GM15510 (cell line): ENCODE measurements around the gene COL1A1.

Experiments used
- POLR2A ChIP-seq: IDR thresholded peaks from 3 replicates; pipeline ENCODE4 v1.6.1; 2011; ENCODE audit warnings: borderline replicate concordance; ENCODE audit not compliant: insufficient read length; ENCODE audit errors: extremely low read depth

The COL1A1 gene

GRCh38 chr17:50175035-50175807 lies 26.2 kb downstream of the COL1A1 start:
- no peak for TF ChIP-seq POLR2A

GRCh38 chr17:50174444-50174843 lies 27.0 kb downstream of the COL1A1 start:
- TF ChIP-seq POLR2A: no peak

- no peak for TF ChIP-seq POLR2A
These were observed 28.0 kb downstream of the COL1A1 start for GRCh38 chr17:50173335-50173941.

GRCh38 chr17:50172936-50173334 lies 28.5 kb downstream of the COL1A1 start:
- TF ChIP-seq POLR2A: no peak

- no peak for TF ChIP-seq POLR2A
These were observed 29.3 kb downstream of the COL1A1 start for GRCh38 chr17:50172130-50172529.

- no peak for TF ChIP-seq POLR2A
These were observed 29.9 kb downstream of the COL1A1 start for GRCh38 chr17:50171371-50172071.

GRCh38 chr17:50170662-50171370 lies 30.6 kb downstream of the COL1A1 start:
- TF ChIP-seq POLR2A: no peak

- TF ChIP-seq POLR2A: no peak
These were observed 31.5 kb downstream of the COL1A1 start for GRCh38 chr17:50169881-50170459.

- TF ChIP-seq POLR2A: no peak
These were observed 32.2 kb downstream of the COL1A1 start for GRCh38 chr17:50169121-50169764.

- TF ChIP-seq POLR2A: no peak
These were observed 33.1 kb downstream of the COL1A1 start for GRCh38 chr17:50168319-50168718.

GRCh38 chr17:50167371-50167770 lies 34.1 kb downstream of the COL1A1 start:
- no peak for TF ChIP-seq POLR2A

- TF ChIP-seq POLR2A: no peak
These were observed 34.8 kb downstream of the COL1A1 start for GRCh38 chr17:50166518-50167181.

GRCh38 chr17:50165867-50166517 lies 35.4 kb downstream of the COL1A1 start, which contains the start of gene SGCA:
SGCA (plus strand) TSS chr17:50166005; CDS start chr17:50166041, 36 bp downstream.
- no peak for TF ChIP-seq POLR2A
